ENCODE data around the gene NRXN3.

Gene NRXN3

DNA sequence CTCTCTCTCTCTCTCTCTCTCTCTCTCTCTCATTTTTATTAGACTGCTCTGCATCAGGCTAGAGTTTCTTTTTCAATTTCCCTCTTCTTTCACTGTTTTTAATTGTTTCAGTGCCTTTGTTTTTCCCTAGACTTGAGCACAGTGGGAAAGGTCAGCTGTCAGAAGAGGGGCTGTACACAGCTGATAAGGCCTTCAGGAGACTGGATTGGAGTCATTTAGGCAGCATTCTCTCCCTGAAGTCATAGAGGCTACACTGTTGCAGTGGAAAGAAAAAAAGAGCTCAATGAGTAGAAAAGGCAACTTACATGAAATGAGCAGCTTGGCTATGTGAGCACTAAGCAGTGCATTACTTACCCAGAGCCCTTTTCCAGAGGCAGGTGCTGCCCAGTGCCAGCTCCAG is 456.9 kb downstream of the NRXN3 start:
- DNase-seq (no peak), ATAC-seq (replicated peaks) (no peak)
- Mint-ChIP-seq H3K4me3 (no peak overlapping the region), H3K27me3 (no peaks in the 10 kb centered on the region), H3K4me1 (ENCODE audit: low read depth in 2 of 2) (no peaks in the 10 kb centered on the region), H3K9me3 (peaks cover 0 to 3% of the 10 kb centered on the region in 2 donors), H3K36me3 (ENCODE audit: insufficient read depth) (no peaks in the 10 kb centered on the region), H3K27ac (no peak overlapping the region)

DNA sequence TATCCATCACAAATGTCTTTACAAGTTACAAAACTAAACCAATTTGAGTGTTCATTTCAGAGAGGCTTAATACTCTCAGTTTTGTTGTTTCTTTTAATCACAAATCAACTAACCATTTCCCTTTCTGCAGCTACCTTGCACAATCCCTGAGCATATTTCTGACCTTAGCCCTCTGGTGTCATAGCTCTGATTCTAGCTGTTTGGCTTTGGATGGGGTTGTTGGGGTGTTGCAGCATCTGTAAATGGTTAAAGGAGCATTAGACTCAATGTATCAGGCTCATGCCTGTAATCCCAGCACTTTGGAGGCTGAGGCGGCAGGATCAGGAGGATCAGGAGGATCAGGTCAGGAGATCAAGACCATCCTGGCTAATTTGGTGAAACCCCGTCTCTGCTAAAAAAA is 461.4 kb downstream of the NRXN3 start:
- no peaks in the 10 kb centered on the region for H3K36me3 Mint-ChIP-seq (ENCODE audit: insufficient read depth)
- H3K27me3 Mint-ChIP-seq = no peaks in the 10 kb centered on the region
- no peak for ATAC-seq (replicated peaks)
- no peak overlapping the region for H3K27ac Mint-ChIP-seq
- H3K9me3 Mint-ChIP-seq = peaks cover 0 to 3% of the 10 kb centered on the region in 2 donors
- no peaks in the 10 kb centered on the region for H3K4me1 Mint-ChIP-seq (ENCODE audit: low read depth in 2 of 2)
- no peak for DNase-seq
- H3K4me3 Mint-ChIP-seq = no peak overlapping the region

DNA sequence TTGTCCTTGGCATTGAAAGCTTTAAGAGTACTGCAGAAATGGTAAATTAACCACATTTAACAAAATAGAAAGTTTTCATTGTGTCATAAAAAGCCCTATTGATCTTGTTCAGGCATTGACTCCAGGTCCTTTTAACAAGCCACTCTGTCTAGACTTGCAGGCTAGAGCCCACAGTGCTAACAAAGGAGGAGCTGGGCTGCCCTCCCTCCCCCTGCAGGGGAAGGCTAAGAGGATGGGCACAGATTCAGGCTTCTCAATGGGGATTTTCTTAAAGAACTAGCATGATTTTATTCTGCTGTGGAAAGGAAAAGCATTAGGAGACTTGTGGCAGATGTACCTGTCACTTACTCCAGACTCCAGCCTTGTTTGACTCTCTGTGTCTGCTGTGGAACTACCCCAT is 463.6 kb downstream of the NRXN3 start:
- Mint-ChIP-seq H3K4me1 (ENCODE audit: low read depth in 2 of 2) (no peaks in the 10 kb centered on the region), H3K36me3 (ENCODE audit: insufficient read depth) (no peaks in the 10 kb centered on the region), H3K27ac (no peak overlapping the region), H3K27me3 (no peaks in the 10 kb centered on the region), H3K9me3 (peaks cover 6 to 7% of the 10 kb centered on the region in 2 donors), H3K4me3 (no peak overlapping the region)
- no peak for DNase-seq
- ATAC-seq (replicated peaks) = no peak

DNA sequence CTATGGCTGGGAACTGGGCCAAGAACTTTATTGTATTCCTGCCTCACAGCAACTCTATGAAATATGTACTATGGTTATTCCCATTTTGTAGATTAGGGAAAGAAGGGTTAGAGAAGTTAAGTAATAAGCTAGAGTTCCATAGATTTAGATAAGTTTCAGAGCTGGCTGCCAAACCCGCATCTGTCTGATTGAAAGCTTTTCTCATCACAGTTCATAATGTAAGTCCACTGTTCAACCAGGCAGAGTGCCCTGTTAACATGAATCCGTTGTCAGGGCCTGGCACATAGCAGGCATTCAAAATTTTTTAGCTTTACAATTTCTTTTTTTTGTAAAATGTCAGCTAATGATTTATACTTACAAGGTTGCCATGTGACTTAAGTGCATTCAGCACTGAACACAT is 467.3 kb downstream of the NRXN3 start:
- no peak for ATAC-seq (replicated peaks)
- Mint-ChIP-seq H3K4me1 (ENCODE audit: low read depth in 2 of 2) (no peaks in the 10 kb centered on the region), H3K9me3 (peaks cover 6% of the 10 kb centered on the region in 2 donors), H3K27ac (no peak overlapping the region), H3K4me3 (no peak overlapping the region), H3K36me3 (ENCODE audit: insufficient read depth) (no peaks in the 10 kb centered on the region), H3K27me3 (no peaks in the 10 kb centered on the region)
- no peak for DNase-seq

DNA sequence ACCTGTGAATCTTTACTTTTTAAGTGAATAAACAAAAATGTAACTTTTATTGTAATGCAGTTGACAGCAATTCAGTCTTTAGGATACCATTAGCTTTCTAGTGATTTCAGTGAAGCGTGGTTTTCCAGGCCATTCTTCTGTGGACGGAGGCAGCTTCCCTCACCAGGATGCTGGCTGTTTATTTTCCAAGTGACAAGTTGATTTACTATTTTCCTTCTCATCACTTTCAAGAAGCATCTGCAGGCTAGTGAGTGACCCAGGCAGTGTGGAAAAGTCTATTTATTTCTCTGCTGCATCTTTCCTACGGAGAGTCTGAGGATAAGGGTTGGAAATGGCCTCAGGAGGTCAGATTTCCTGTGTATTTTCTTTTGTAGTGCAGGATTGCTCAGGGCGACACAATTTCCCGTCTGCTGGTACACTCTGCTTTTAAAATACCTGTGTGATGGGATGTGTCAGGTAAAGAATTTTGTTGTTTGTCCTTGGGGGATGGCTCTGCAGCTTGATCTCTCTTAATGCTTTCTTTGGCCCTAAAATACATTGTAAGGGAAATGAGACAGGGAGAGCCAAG is 467.8 kb downstream of the NRXN3 start:
- H3K9me3 Mint-ChIP-seq = peaks cover 6% of the 10 kb centered on the region in 2 donors
- H3K36me3 Mint-ChIP-seq (ENCODE audit: insufficient read depth) = no peaks in the 10 kb centered on the region
- no peaks in the 10 kb centered on the region for H3K27me3 Mint-ChIP-seq
- DNase-seq = no peak
- no peak overlapping the region for H3K4me3 Mint-ChIP-seq
- no peaks in the 10 kb centered on the region for H3K4me1 Mint-ChIP-seq (ENCODE audit: low read depth in 2 of 2)
- no peak for ATAC-seq (replicated peaks)
- H3K27ac Mint-ChIP-seq = no peak overlapping the region

DNA sequence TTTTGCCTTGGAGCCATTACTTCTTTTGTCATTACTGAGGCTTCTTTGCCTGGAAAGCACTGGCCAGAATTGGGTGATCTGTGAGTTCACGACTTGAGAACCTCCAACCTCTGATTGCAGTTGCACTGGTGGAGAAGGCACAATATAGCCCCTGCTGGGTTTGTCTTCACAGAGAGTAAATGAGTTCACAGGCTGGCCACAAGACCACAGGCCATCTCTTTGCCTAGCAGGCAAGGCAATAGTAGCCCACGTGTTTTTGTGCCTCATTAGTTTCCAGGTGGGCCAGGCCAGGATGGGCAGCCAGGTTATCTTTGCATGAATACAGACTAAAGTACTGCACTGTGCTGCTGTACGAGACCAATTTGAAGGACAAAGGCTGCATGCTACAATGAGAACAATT is 468.8 kb downstream of the NRXN3 start:
- Mint-ChIP-seq H3K4me1 (ENCODE audit: low read depth in 2 of 2) (no peaks in the 10 kb centered on the region), H3K27ac (no peak overlapping the region), H3K27me3 (no peaks in the 10 kb centered on the region), H3K9me3 (peaks cover 6% of the 10 kb centered on the region in 2 donors), H3K4me3 (no peak overlapping the region), H3K36me3 (ENCODE audit: insufficient read depth) (no peaks in the 10 kb centered on the region)
- DNase-seq (no peak), ATAC-seq (replicated peaks) (no peak)

DNA sequence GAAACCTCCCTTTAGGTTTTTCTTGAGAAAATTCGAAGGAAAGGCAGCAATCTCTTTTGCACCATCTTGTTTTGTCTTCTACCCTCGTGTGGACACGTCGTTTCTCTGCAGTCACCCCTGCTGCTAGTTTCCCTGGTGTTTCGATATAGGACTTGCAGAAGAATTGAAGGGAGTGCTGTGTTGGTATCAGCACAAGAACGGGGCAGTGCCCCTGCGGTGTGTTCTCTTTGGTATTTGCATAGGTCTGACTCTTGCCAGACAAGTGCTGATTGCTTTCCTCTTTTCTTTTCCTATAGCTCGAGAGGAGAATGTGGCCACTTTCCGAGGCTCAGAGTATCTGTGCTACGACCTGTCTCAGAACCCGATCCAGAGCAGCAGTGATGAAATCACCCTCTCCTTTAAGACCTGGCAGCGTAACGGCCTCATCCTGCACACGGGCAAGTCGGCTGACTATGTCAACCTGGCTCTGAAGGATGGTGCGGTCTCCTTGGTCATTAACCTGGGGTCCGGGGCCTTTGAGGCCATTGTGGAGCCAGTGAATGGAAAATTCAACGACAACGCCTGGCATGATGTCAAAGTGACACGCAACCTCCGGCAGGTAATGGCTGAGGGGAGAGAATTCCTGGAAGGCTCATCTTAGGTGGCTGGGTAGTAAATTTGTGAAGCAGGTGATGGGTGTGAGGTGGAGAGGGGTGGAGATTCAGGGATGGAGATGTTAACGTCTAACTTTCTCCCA is 474.8 kb downstream of the NRXN3 start:
- DNase-seq = no peak
- ATAC-seq (replicated peaks) = no peak
- H3K9me3 Mint-ChIP-seq = peaks cover 0 to 2% of the 10 kb centered on the region in 2 donors
- H3K4me1 Mint-ChIP-seq (ENCODE audit: low read depth in 2 of 2) = no peaks in the 10 kb centered on the region
- H3K27ac Mint-ChIP-seq = no peak overlapping the region
- no peak overlapping the region for H3K4me3 Mint-ChIP-seq
- no peaks in the 10 kb centered on the region for H3K27me3 Mint-ChIP-seq
- H3K36me3 Mint-ChIP-seq (ENCODE audit: insufficient read depth) = no peaks in the 10 kb centered on the region

DNA sequence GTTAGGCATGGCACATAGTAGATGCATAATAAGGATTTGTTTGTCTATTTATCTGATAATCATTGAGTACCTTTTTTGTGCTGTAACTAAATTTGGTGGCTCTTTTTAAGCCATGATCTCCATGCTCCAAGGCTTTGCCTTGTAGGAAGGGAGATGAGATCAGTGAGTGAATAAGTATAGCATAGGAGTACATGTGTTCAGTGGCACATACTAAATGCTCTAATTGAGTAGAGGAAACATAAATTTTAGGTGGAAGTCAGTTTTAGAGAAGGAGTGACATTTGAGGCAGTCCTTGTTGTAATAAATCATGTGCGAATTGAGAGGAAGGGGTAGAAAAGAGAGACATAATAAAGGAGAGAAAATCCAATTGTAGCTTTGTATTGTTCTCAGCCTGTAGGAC is 482.6 kb downstream of the NRXN3 start:
- Mint-ChIP-seq H3K4me3 (no peak overlapping the region), H3K27ac (no peak overlapping the region), H3K36me3 (ENCODE audit: insufficient read depth) (no peaks in the 10 kb centered on the region), H3K4me1 (ENCODE audit: low read depth in 2 of 2) (no peaks in the 10 kb centered on the region), H3K27me3 (no peaks in the 10 kb centered on the region), H3K9me3 (peaks cover 0 to 9% of the 10 kb centered on the region in 2 donors)
- no peak for ATAC-seq (replicated peaks)
- no peak for DNase-seq

DNA sequence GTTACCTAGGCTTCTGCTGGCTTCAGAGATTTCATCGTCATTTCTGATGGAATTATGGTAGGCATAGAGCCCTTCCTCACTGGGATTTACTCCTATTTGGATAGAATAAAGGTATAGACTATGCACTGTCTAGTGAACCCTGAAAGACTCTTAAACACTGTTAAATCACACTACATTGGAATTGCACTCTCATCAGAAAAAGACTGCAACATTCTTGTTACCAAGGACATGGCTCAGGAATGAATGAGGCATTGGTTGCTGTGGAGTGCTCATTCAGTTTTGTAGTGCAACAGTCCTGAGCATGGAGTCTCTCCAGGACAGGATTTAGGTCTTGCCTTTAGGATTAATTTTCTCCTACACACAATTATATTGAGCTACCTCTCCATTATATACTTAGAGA is 483.0 kb downstream of the NRXN3 start:
- Mint-ChIP-seq H3K4me1 (ENCODE audit: low read depth in 2 of 2) (no peaks in the 10 kb centered on the region), H3K36me3 (ENCODE audit: insufficient read depth) (no peaks in the 10 kb centered on the region), H3K27me3 (no peaks in the 10 kb centered on the region), H3K9me3 (peaks cover 0 to 10% of the 10 kb centered on the region in 2 donors), H3K27ac (no peak overlapping the region), H3K4me3 (no peak overlapping the region)
- DNase-seq (no peak), ATAC-seq (replicated peaks) (no peak)

DNA sequence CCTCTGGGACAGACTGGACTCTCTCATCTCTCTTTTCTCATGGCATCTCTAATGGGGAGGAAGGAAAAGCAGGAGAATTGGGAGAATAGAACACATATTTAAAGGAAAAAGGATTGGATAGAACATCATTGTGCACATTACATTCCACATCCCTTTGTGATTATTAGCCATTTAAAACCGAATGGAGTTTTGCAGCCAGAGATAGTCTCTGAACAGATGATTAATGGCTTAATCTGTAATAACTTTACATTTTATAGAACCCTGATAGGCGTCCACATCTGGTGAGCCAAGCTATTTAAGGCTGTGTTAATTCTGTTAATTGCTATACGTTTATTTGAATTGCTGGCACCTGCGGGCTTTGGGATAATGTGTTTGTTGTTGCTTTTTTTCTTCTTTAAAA is 487.3 kb downstream of the NRXN3 start:
- Mint-ChIP-seq H3K27me3 (no peaks in the 10 kb centered on the region), H3K9me3 (peaks cover 9 to 10% of the 10 kb centered on the region in 2 donors), H3K36me3 (ENCODE audit: insufficient read depth) (no peaks in the 10 kb centered on the region), H3K4me1 (ENCODE audit: low read depth in 2 of 2) (no peaks in the 10 kb centered on the region), H3K4me3 (no peak overlapping the region), H3K27ac (no peak overlapping the region)
- DNase-seq (no peak), ATAC-seq (replicated peaks) (no peak)

DNA sequence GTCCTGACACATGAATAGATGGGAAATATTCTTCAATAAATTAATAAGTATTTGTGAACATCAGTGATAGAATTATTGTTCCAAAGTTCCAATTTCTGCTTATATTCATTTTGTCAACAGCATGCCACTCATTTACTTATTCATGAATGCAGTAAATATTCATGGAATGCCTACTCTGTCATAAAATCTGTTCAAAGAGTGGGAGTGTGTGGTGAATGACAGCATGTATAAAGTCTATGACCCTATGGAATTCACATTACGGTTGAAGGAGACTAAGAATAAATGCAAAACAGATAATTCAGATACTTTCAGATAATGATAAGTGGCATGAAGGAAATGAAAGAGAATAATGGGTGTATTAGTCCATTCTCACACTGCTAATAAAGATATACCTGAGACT is 494.7 kb downstream of the NRXN3 start:
- H3K27ac Mint-ChIP-seq = no peak overlapping the region
- no peak for DNase-seq
- no peak overlapping the region for H3K4me3 Mint-ChIP-seq
- ATAC-seq (replicated peaks) = no peak
- no peaks in the 10 kb centered on the region for H3K27me3 Mint-ChIP-seq
- H3K9me3 Mint-ChIP-seq = no peaks in the 10 kb centered on the region
- no peaks in the 10 kb centered on the region for H3K4me1 Mint-ChIP-seq (ENCODE audit: low read depth in 2 of 2)
- no peaks in the 10 kb centered on the region for H3K36me3 Mint-ChIP-seq (ENCODE audit: insufficient read depth)

DNA sequence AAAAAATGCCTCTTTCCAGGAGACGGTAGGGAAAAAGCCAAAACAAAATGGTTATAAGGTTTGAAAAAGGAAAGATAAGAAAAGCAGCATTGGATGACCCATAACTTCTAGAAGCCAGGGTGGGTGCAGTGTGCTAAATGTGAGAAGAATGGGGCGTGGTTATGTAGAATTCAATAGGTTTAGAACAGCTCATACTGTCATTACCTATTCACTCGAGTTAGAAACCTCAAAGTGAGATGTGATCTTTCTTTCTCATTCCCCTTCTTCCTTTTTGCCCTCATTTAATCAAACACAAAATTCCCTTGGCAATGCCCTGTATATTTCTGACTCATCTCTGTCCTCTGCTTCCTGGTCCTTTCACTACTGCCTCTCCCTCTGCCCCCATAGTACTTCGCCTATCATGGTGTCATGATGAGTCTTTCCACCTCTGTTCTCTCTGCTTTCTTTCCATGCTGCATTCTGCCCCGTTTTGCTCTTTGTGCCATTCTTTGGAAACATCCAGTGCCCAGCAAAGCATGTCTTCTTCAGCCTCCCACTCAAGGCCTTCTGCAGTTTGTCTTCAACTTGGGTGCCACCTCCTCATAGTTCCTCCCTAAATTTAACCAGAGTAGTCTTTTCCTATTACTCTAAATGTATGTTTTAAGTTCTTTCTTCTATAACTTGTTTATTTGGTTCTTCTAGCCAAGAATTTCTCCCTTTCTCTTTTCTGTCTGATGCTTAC is 496.3 kb downstream of the NRXN3 start:
- no peak for ATAC-seq (replicated peaks)
- Mint-ChIP-seq H3K4me1 (ENCODE audit: low read depth in 2 of 2) (no peaks in the 10 kb centered on the region), H3K4me3 (no peak overlapping the region), H3K27me3 (no peaks in the 10 kb centered on the region), H3K36me3 (ENCODE audit: insufficient read depth) (no peaks in the 10 kb centered on the region), H3K27ac (no peak overlapping the region), H3K9me3 (peaks cover 4 to 10% of the 10 kb centered on the region in 2 donors)
- no peak for DNase-seq

DNA sequence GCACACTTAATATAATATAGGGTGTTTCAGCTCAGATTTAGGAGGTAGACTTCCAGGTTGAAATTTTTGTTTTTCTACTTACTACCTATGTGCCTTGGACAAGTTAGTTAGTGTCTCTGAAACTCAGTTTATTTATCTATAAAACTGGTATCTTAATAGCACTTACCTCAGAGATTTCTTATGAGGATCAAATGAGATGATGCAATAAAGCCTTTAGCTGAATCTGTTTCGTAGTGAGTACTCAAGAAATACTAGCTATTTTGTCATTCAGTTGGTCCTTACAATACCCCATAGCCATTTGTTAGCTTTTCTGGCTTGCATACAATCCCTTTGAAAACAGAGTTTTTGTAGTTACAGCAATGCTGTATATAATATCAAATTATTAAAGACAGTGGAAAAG is 497.0 kb downstream of the NRXN3 start:
- no peak overlapping the region for H3K4me3 Mint-ChIP-seq

DNA sequence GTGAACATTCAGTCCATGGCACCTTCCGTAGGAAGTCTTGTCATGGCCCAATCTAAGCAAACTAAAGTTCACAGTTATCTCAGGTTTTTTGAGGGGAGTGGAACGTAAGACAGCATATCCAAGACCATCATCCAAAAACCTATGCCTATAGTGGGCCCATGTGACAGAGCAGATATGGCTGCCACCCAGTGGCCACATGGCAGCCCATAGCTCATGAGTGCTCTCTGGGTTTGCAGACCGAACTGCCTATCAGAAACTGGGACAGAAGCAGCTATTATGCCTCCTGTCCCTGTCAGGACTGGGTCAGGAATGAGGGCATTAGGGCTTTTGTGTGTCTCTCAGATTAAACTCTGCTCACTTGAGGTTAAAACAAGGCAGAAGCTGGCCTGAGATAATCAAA is 503.7 kb downstream of the NRXN3 start:
- no peaks in the 10 kb centered on the region for H3K4me1 Mint-ChIP-seq (ENCODE audit: low read depth in 2 of 2)
- no peaks in the 10 kb centered on the region for H3K27me3 Mint-ChIP-seq
- no peaks in the 10 kb centered on the region for H3K36me3 Mint-ChIP-seq (ENCODE audit: insufficient read depth)
- H3K9me3 Mint-ChIP-seq = peaks cover 4 to 10% of the 10 kb centered on the region in 2 donors
- H3K4me3 Mint-ChIP-seq = no peak overlapping the region
- ATAC-seq (replicated peaks) (no peak), DNase-seq (no peak)
- H3K27ac Mint-ChIP-seq = no peak overlapping the region

More for the DNA sequence above, 497.0 kb downstream of the NRXN3 start:
- H3K36me3 Mint-ChIP-seq (ENCODE audit: insufficient read depth) = no peaks in the 10 kb centered on the region
- peaks cover 4 to 10% of the 10 kb centered on the region in 2 donors for H3K9me3 Mint-ChIP-seq
- no peaks in the 10 kb centered on the region for H3K27me3 Mint-ChIP-seq
- DNase-seq = no peak
- no peak for ATAC-seq (replicated peaks)
- H3K27ac Mint-ChIP-seq = no peak overlapping the region
- H3K4me1 Mint-ChIP-seq (ENCODE audit: low read depth in 2 of 2) = no peaks in the 10 kb centered on the region

Measured in effector memory CD8-positive, alpha-beta T cell (primary cell).